Activated T-cell treated with anti-CD3 and anti-CD28 coated beads for 1 hour (primary cell): ENCODE data around the gene FYN.

ENCODE experiments used
- DNase-seq: peaks from one replicate; pipeline ENCODE4 v3.0.0-alpha.2; 2020; ENCODE audit warnings: low read depth

FYN gene

GRCh38 chr6:111707773-111708172 is 165.5 kb downstream of the FYN start:
- DNase-seq: no peak

DNA sequence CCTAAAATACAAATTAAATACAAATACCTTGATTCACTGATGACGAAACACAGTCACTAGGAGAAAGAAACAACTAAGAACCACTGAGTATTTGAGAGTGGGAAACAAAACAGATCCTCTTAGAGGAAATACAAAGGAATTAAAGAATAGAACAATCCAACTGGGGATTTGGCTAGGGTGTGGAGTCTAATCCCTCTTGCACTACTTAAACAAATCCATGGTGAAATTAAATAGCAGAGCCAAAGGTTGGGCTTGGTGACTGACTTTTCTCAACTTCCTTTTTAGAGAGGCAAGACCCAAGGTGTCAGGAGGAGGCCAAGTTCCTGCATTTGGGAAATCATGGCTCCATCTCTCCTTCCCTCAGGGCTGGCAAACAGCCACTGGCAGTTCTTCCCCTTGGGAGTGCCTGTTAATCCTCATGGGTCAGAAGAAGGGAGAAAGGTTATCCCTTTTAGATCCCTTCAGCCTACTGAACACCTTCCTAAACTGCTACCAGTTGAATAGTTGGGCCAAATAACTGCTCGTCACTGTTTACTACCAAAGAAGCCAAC is 166.3 kb downstream of the FYN start:
- DNase-seq: no peak

- no peak for DNase-seq
These were observed 169.5 kb downstream of the FYN start for GRCh38 chr6:111703723-111704122.

DNA sequence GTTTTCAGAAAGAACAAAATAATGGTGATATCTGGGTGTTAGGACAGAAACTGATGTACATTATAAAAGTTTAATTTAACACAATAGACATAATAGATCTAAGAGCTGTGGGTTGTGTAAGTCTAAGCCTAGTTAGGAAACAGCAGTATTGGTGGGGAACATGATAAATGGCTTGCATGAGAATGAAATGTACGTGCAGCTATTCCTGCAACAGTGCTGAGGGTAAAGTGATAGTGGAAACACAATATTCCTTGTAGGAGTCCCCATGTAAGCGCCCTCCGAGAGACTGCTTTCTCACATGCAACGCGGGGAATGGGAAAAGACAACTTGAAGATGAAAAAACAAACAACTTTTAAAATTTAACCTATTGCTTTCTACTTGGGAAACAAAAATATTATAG is 171.0 kb downstream of the FYN start:
- no peak for DNase-seq

DNA sequence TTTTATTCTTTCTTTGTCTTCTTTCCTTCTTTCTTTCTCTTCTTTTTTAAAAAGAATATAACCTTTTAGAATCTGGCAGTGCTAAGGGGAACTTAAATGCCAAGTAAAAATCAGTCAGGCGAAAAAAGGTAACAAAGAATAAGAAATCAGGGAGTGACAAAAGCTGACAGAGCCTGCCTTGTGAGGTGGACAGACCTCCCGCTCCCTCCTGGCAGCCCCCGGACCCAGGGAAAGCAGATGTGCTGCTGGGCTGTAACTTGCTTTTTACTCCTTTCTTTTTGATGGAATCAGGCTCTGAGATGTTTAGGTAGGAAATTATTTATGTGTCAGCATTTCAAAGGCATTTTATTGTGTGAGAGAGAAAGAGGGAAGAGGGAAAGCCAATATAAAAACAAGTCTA is 172.1 kb downstream of the FYN start:
- no peak for DNase-seq

- DNase-seq: no peak
These were observed 173.0 kb downstream of the FYN start for GRCh38 chr6:111700135-111700690.

- DNase-seq: no peak
These were observed 174.1 kb downstream of the FYN start for GRCh38 chr6:111699123-111699522.

DNA sequence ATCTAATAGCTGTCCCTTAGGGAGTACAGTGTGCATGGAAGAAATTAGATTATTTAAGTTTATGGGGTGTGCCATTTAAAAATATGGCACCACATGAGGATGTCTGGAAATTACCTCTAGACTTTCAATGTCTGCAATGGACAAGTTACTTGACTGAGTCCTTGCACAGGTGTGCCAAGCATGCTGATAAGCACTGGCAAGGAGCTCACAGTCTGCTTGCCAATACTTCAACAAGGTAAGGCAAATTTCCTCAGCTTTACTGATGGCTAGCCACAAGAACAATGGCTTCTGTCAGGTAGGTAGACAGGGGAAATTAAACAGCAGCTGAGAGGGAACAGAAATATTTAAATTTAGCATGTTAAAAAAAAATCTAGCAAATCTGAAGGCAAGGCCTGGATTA is 176.4 kb downstream of the FYN start:
- DNase-seq: no peak

GRCh38 chr6:111692327-111693164 is 180.7 kb downstream of the FYN start:
- DNase-seq: no peak

GRCh38 chr6:111691345-111692225 is 181.7 kb downstream of the FYN start:
- no peak for DNase-seq

- no peak for DNase-seq
These were observed 183.3 kb downstream of the FYN start for GRCh38 chr6:111689946-111690345.

DNA sequence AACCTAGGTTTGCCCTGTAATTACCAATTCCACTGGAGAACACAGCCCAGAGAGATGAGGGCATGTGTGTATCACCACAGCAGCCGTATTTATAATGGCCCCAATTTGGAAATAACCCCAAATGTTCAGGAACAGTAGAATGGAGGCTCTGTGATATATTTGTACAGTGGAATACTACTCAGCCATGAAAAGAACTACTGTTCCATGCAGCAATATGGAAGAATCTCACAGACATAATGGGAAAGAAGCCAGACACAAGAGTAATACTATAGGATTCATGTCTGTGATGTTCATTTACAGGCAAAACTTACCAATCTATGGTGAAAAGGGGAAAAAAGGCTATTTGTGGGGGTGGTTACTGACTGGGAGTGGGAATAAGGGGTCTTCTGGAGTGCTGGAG is 183.8 kb downstream of the FYN start:
- no peak for DNase-seq

DNA sequence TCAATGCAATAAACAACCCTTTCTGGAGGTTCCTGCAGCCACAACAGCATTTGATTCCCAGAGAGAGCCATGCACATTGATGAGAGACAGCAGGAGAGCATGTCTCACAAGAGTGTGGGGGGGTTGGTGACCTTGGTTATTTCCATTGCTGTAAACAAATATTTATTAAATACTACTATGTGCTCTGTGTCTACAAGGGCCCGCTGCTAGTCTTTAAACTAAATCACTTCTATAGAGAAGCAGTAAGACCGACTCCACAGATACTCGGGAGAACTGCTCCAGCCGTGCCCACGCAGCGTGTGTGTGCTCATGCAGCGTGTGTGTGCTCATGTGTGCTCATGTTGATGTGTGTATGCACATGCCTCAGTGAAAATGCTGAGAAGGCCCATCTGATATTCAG is 184.9 kb downstream of the FYN start:
- no peak for DNase-seq

- DNase-seq: no peak
These were observed 185.6 kb downstream of the FYN start for GRCh38 chr6:111687652-111688051.

DNA sequence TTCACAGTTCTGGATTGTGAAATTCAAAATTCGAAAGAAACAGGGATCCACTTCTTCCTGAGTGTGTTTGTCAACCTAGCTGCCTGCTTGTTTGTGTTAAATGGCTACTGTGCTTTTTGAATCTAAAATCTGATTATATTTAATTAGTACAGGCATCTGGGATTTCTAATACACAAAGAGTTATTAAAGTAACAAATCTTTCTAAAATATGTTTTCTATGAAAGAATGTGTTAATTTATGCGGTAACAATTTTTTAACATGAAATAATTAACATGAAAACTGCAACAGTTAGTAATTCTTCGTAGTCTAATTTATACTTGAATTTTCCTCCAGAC is 186.4 kb downstream of the FYN start:
- DNase-seq: no peak

DNA sequence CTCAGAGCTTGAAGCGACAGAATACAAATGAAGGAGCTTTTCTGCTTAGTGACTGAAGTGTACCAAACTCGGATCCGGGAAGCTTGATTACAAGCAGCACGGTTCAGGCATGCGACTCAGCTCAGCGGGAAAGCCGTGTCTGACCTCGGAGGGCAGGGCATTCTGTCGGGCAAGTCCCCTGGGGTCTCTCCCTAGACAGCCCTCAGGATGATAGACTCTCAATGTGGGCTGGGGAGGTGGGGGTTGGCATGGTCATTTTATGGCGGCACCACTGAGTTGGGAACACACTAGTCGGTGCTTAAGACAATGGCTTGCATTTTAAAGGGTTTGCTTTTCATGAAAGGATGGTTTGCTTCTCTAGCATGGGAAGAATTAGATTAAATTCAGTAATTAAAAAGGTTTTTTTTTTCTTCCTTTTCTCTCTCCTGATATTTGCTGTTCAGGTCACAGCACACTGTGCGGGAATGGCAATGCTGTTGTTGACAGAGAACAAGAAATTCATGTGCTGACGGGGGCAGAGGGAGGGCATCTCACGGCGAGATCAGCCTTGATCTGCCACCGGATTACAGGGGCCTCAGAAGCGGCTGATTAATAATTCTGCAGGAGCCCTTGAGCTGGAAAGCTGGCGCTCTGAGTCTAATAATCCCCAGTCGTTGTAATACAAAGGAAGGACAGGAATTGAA is 186.9 kb downstream of the FYN start:
- no peak for DNase-seq

GRCh38 chr6:111685526-111685925 is 187.7 kb downstream of the FYN start:
- no peak for DNase-seq

DNA sequence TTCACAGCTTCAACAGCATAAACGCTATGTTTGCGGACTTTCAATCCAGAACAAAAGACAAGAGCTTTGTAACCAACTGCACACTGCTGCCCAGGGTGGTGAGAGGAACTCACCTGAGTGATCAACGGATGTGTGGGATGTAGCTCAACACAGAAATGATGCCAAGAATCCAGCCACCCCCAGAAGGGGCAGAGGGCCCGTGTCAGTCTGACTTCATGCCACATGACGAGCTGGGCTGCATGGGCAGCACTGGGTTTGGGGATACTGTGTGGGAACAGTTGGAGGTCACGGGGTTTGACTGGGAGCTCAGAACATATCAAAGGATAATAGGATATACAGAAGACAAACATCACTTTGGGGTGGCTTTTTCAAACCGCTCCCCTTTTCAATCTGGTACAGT is 188.2 kb downstream of the FYN start:
- no peak for DNase-seq

- no peak for DNase-seq
These were observed 189.4 kb downstream of the FYN start for GRCh38 chr6:111683749-111684267.

DNA sequence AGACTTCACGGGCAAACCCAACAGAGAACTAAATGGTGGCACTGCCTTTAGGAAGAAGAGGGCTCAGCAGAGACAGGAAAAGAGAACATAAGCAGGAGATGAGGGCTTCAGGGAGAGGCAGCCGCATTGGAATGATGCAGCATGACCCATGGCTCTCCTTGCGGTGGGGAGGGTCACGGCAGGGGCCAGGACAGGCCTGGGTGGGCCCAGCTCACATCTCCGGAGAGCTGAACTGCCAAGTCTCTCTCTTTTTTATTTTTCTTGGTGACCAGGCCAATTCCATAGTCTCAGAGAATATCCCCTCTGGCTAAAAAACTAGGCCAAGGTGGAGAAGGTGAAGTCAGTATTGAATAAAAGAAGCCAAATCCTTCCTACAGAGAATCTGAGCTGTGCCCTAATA is 190.1 kb downstream of the FYN start:
- DNase-seq: no peak

DNA sequence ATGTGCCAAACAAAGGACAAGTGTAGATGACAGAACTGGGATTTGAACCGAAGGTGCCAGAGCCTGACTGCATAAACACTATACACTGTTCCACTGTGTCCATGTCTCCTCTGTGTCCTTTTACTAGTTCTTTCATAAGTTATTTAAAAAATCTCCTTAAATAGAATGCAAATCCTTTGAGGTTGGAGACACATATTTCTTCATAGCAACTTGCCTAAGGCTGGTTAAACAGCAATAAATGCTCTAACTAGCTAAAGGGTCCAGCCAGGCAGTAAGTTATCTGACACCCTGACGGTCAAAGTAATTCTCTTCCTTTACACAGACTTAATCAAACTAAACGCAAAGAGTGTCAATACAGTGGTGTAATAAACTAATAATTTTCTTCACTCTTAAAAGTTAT is 191.4 kb downstream of the FYN start:
- no peak for DNase-seq
